ENCODE measurements around the gene LSM7. TPM values are rescaled to one million over a fixed set of nuclear protein-coding genes. Genes with fewer than 3 reads are reported as not detected.

The LSM7 gene
- total RNA-seq, 3 donors from 2014 or later = 60.3 to 111 (median 93.1) TPM

- peak; percentile 67 to 81 (median 75) for DNase-seq
- intact Hi-C loops (cut with DNase I, micrococcal nuclease) = no loop called here
- peak; percentile 85 for ATAC-seq
These were observed 12.5 kb downstream of the LSM7 start for GRCh38 chr19:2315818-2316353.

DNA sequence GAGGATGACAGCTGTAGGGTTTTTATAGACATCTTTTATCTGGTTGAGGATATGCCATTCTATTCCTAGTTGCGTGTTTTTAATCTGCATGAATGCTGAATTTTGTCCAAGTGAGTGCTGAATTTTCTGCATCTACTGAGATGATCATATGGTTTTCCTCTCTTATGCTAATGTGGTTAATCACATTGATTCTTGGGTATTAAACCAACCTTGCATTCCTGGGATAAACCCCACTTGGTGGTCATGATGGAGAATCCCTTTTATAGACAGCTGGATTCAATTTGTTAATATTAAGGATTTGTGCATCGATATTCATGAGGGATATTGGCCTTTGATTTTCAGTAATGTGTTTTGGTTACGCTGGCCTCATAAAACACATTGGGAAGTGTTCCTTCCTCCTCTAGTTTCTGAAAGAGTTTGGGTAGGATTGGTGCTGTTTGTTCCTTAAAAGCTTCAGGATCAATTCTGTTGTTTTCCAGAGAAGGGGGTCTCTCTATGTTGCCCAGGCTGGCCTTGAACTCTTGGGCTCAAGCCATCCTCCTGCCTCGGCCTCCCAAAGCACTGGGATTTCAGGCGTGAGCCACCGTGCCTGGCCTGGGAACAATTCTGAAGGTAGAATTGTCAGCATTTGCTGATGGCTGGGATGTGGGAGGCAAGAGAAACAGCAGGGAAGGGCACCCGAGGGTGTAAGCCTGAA, 13.1 kb downstream of the LSM7 start:
- TF ChIP-seq, protein P1, sequence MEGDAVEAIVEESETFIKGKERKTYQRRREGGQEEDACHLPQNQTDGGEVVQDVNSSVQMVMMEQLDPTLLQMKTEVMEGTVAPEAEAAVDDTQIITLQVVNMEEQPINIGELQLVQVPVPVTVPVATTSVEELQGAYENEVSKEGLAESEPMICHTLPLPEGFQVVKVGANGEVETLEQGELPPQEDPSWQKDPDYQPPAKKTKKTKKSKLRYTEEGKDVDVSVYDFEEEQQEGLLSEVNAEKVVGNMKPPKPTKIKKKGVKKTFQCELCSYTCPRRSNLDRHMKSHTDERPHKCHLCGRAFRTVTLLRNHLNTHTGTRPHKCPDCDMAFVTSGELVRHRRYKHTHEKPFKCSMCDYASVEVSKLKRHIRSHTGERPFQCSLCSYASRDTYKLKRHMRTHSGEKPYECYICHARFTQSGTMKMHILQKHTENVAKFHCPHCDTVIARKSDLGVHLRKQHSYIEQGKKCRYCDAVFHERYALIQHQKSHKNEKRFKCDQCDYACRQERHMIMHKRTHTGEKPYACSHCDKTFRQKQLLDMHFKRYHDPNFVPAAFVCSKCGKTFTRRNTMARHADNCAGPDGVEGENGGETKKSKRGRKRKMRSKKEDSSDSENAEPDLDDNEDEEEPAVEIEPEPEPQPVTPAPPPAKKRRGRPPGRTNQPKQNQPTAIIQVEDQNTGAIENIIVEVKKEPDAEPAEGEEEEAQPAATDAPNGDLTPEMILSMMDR (IDR thresholded peaks at IDR 0.05) = no peak
- intact Hi-C loops (cut with DNase I, micrococcal nuclease) = no loop called here
- Histone ChIP-seq H3K4me1 (ENCODE audit: low read depth) (no peaks in the 10 kb centered on the region), H3K9me3 (peaks cover 3% of the 10 kb centered on the region), H3K36me3 (ENCODE audit: low read depth) (no peaks in the 10 kb centered on the region), H3K4me3 (no peak overlapping the region)
- ATAC-seq (no peak), DNase-seq (no peak)

More at GRCh38 chr19:2315818-2316353, 12.5 kb downstream of the LSM7 start:
- H3K4me1 ChIP-seq (ENCODE audit: low read depth) = no peaks in the 10 kb centered on the region
- H3K36me3 ChIP-seq (ENCODE audit: low read depth) = no peaks in the 10 kb centered on the region
- TF ChIP-seq, protein P1 (IDR thresholded peaks at IDR 0.05) = no peak
- peaks cover 3% of the 10 kb centered on the region for H3K9me3 ChIP-seq
- H3K4me3 ChIP-seq = no peak overlapping the region

GRCh38 chr19:2312820-2313501, 15.4 kb downstream of the LSM7 start:
- intact Hi-C loops (cut with DNase I, micrococcal nuclease) = no loop called here
- Histone ChIP-seq H3K36me3 (ENCODE audit: low read depth) (no peaks in the 10 kb centered on the region), H3K9me3 (peaks cover 3% of the 10 kb centered on the region), H3K4me3 (no peak overlapping the region), H3K4me1 (ENCODE audit: low read depth) (no peaks in the 10 kb centered on the region)
- DNase-seq = no peak
- ATAC-seq = no peak
- TF ChIP-seq, protein P1 (IDR thresholded peaks at IDR 0.05) = no peak

DNA sequence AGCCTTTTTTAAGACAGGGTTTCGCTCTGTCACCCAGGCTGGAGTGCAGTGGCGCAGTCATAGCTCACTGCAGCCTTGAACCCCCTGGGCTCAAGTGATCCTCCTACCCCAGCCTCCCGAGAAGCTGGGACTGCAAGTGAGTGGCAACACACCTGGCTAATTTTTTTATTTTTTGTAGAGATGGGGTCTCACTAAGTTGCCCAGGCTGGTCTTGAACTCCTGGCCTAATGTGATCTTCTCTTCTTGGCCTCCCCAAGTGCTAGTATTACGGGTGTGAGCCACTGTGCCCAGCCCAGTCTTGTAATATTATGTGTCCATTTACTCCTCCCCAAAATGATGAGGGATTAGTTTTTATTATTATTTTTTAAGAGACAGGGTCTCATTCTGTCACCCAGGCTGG, 17.3 kb downstream of the LSM7 start:
- TF ChIP-seq, protein P1 (IDR thresholded peaks at IDR 0.05) = no peak
- intact Hi-C loops (cut with DNase I, micrococcal nuclease) = no loop called here
- H3K4me3 ChIP-seq = no peak overlapping the region
- H3K9me3 ChIP-seq = peaks cover 3% of the 10 kb centered on the region
- ATAC-seq = no peak
- DNase-seq = no peak
- H3K4me1 ChIP-seq (ENCODE audit: low read depth) = no peaks in the 10 kb centered on the region
- H3K36me3 ChIP-seq (ENCODE audit: low read depth) = no peaks in the 10 kb centered on the region

DNA sequence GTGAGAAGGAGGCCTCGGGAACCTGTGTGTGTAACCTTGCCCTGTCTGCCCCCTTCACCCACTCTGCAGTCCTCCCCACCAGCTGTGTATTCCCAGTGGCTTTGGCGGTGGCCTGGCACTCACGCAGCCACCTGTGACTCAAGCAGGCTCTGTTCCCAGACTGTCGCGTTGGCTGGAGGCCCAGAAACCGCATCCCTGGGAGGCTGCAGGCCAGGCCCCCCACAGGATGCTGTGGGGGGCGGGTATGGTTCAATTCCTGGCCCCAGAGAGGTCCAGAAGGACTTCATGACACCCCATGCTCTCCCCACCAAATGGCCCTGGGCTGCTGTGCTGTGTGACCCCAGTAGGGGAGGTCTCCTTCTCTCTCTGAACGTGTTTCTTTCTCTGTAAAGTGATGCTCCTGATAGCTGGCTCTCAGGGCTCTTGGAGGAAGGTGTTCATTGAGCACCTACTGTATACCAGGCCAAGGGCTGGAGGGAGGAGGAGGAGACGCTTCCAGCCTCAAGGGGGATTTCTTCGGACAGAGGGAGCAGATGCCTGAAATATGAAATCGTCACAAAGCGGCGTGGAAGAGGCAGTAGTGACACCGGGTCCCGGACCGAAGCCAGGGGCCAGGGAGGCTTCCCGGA, 18.5 kb downstream of the LSM7 start:
- peaks cover 2% of the 10 kb centered on the region for H3K9me3 ChIP-seq
- TF ChIP-seq, protein P1 (IDR thresholded peaks at IDR 0.05) = no peak
- H3K4me1 ChIP-seq (ENCODE audit: low read depth) = no peaks in the 10 kb centered on the region
- no peak overlapping the region for H3K4me3 ChIP-seq
- intact Hi-C loops (cut with DNase I, micrococcal nuclease) = no loop called here
- H3K36me3 ChIP-seq (ENCODE audit: low read depth) = no peaks in the 10 kb centered on the region
- DNase-seq (no peak), ATAC-seq (no peak)

All from mucosa of descending colon (tissue), 3 donors.